Colonic mucosa (tissue), 4 donors: ENCODE results near the gene EGFLAM. TPM values are rescaled to one million over a fixed set of nuclear protein-coding genes. Genes with fewer than 3 reads are reported as not detected.

Experiments used
- DNase-seq: peaks from one replicate; pipeline ENCODE4 v3.0.0-alpha.2; 2020
- H3K27ac ChIP-seq: fragments of 200-600 bp; one replicate; pipeline ENCODE4 v1.8.0; 2021
- H3K27me3 ChIP-seq: fragments of 200-600 bp; one replicate; pipeline ENCODE4 v1.8.0; 2021
- H3K36me3 ChIP-seq: fragments of 200-600 bp; one replicate; pipeline ENCODE4 v1.8.0; 2021
- H3K4me1 ChIP-seq: fragments of 200-600 bp; one replicate; pipeline ENCODE4 v1.8.0; 2021; ENCODE audit warnings: mild to moderate bottlenecking
- H3K4me3 ChIP-seq: fragments of 200-600 bp; one replicate; pipeline ENCODE4 v1.8.0; 2021
- H3K9ac ChIP-seq, 2 donors: one replicate each; pipeline ENCODE4 v1.7.0; 2013; ENCODE audit warnings: control low read depth in 2 of 2, low read depth in 2 of 2, low read length in 2 of 2
- H3K9me3 ChIP-seq: fragments of 200-600 bp; one replicate; pipeline ENCODE4 v1.8.0; 2021
- intact Hi-C: fragments of 100-400 bp; cut with DNase I; formaldehyde crosslinking; loops from one replicate; pipeline ENCODE4 v1.14.1; 2022
- total RNA-seq, 2 donors: library from RNA; stranded (reverse); fragmentation: NEBNext Ultra II Directional in 1 of 2; extraction: Animal tissue kit (Norgen Biotek cat#: 25700) in 1 of 2; gene quantifications; one replicate each; pipeline ENCODE4 v1.2.1, GENCODE V29; 2021
- TF ChIP-seq, protein P1 (sequence below): fragments of 200-600 bp; IDR thresholded peaks from one replicate; pipeline ENCODE4 v1.8.0; 2022; ENCODE audit warnings: antibody characterized with exemption, mild to moderate bottlenecking
- donor health status: healthy.
- donor health status: DM: no; HTN: no; CAD: no.
- donor health status: DM: no; HTN: no; CAD: no.

EGFLAM gene
- total RNA-seq, 2 donors from 2014 or later, result 0.40 to 2.0 TPM

DNA sequence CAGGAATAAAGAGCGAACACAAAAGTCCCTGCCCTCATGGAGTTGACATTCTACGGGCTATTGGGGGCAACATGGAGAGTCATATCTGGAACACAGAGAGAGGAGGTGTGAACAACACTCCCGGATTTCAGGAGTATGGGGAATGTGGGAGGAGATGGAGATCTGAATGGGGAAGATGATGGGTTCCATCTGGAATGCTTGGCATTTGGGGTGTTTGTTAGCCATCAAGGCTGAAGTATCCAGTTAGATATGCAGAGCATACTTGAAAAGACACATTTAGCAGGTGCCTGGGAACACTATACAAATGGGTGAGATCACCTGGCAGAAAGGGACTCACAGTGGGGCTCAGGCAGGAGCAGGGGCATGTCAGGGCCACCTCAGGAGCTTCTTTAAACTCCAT is 61.1 kb downstream of the EGFLAM start:
- Histone ChIP-seq H3K4me3 (no peak overlapping the region), H3K27ac (no peak overlapping the region), H3K9me3 (no peaks in the 10 kb centered on the region), H3K36me3 (no peaks in the 10 kb centered on the region), H3K9ac (no peak overlapping the region), H3K4me1 (no peaks in the 10 kb centered on the region), H3K27me3 (no peaks in the 10 kb centered on the region)
- TF ChIP-seq, protein P1, sequence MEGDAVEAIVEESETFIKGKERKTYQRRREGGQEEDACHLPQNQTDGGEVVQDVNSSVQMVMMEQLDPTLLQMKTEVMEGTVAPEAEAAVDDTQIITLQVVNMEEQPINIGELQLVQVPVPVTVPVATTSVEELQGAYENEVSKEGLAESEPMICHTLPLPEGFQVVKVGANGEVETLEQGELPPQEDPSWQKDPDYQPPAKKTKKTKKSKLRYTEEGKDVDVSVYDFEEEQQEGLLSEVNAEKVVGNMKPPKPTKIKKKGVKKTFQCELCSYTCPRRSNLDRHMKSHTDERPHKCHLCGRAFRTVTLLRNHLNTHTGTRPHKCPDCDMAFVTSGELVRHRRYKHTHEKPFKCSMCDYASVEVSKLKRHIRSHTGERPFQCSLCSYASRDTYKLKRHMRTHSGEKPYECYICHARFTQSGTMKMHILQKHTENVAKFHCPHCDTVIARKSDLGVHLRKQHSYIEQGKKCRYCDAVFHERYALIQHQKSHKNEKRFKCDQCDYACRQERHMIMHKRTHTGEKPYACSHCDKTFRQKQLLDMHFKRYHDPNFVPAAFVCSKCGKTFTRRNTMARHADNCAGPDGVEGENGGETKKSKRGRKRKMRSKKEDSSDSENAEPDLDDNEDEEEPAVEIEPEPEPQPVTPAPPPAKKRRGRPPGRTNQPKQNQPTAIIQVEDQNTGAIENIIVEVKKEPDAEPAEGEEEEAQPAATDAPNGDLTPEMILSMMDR, result no peak
- intact Hi-C loops, result no loop called here
- no peak for DNase-seq

DNA sequence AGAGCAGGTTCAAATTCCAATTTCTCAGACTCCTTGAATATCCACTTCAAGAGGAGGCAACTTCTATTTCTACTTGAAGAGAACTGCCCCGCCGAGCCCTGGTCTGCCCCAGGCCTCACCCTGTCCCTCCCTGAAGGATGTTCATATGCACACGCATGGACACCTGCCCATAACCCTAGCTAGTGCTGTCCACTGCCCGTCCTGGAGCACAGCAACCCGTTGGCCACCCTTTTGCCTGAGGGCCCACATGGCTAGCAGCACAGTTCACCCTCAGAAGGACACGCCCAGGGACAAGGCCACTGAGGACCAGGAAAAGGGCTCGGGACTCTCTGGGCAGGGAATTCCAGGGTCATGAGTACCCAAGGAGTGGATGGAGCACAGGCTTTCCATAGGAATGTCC is 63.6 kb downstream of the EGFLAM start:
- intact Hi-C loops, result no loop called here
- Histone ChIP-seq H3K9me3 (no peaks in the 10 kb centered on the region), H3K9ac (no peak overlapping the region), H3K4me3 (no peak overlapping the region), H3K36me3 (no peaks in the 10 kb centered on the region), H3K27ac (no peak overlapping the region), H3K27me3 (no peaks in the 10 kb centered on the region), H3K4me1 (no peaks in the 10 kb centered on the region)
- TF ChIP-seq, protein P1, result no peak
- DNase-seq, result no peak

DNA sequence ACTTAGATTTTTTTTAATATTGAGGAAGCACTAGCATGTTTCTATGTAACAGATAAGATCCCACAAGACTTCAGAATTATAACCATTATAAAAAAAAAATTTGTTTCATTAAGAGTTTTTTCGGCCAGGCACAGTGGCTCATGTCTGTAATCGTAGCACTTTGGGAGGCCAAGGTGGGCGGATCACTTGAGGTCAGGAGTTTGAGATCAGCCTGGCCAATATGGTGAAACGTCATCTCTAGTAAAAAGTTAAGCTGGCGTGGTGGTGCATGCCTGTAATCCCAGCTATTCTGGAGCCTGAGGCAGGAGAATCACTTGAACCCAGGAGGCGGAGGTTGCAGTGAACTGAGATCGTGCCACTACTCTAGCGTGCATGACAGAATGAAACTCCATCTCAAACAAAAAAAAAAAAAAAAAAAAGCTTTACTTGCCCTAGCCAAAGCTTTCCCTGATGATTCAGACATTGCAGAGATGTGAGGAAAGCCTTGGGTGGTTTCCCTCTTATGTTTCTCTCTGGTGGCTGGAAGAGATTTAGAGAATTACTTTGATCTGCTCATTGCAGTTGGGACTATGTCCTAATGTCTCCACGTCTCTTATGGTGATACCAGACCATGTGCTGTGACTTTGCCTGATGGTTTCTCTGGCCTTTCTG is 65.4 kb downstream of the EGFLAM start:
- H3K27me3 ChIP-seq, result no peaks in the 10 kb centered on the region
- H3K4me3 ChIP-seq, result no peak overlapping the region
- H3K4me1 ChIP-seq, result no peaks in the 10 kb centered on the region
- H3K27ac ChIP-seq, result no peak overlapping the region
- H3K9ac ChIP-seq, result no peak overlapping the region
- intact Hi-C loops, result no loop called here
- TF ChIP-seq, protein P1, result no peak
- DNase-seq, result no peak
- no peaks in the 10 kb centered on the region for H3K36me3 ChIP-seq
- no peaks in the 10 kb centered on the region for H3K9me3 ChIP-seq

DNA sequence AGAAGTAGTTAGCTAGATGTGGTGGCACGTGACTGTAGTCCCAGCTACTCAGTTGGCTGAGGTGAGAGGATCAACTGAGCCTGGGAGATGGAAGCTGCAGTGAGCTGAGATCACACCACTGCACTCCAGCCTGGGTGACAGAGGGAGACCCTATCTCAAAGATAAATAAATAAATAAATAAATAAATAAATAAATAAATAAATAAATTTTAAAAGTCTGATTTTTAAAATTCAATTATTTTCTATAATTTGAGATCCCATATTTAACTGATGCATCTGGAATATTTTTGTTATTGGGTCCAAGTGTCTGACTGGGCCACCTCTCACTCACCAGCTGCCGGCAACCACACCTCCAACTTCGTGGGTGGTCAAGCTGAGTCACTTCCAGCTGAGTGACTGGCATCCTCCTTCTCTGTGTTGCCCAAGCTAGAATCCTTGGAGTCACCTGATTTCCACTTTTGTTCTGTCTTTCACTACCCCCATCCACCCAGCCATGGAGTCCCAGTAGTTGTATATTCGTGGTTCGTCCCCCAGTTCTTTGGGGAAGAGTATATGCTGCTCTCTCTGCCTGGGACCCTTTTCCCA is 70.9 kb downstream of the EGFLAM start:
- Histone ChIP-seq H3K36me3 (no peaks in the 10 kb centered on the region), H3K27ac (no peak overlapping the region), H3K4me3 (no peak overlapping the region), H3K9me3 (no peaks in the 10 kb centered on the region), H3K9ac (no peak overlapping the region), H3K4me1 (no peaks in the 10 kb centered on the region), H3K27me3 (no peaks in the 10 kb centered on the region)
- TF ChIP-seq, protein P1, result no peak
- no peak for DNase-seq
- intact Hi-C loops, result no loop called here

DNA sequence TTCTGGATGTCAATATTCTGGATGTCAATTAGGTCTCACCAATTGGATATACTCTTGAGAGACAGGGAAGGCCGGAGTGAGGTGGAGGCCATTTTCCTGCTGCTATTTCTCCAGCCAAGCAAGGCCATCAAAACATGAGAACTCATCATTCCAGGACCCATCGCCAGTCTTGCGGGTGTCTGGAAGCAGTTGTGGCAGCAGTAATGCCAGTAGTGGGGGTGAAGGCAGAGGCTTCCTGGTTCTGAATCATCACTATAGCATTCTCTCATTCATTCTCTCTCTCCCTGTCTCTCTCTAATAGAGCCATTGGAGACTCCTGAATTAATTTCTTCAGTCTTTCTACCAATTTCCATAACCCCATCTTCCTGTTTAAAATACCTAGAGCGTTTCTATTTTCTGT is 71.8 kb downstream of the EGFLAM start:
- intact Hi-C loops, result no loop called here
- H3K27me3 ChIP-seq, result no peaks in the 10 kb centered on the region
- TF ChIP-seq, protein P1, result no peak
- H3K9me3 ChIP-seq, result no peaks in the 10 kb centered on the region
- H3K4me1 ChIP-seq, result no peaks in the 10 kb centered on the region
- no peak for DNase-seq
- H3K9ac ChIP-seq, result no peak overlapping the region
- H3K36me3 ChIP-seq, result no peaks in the 10 kb centered on the region
- H3K4me3 ChIP-seq, result no peak overlapping the region
- H3K27ac ChIP-seq, result no peak overlapping the region
